SJCRH30 (cell line): ENCODE measurements around the gene GDPD5. TPM values are rescaled to one million over a fixed set of nuclear protein-coding genes. Genes with fewer than 3 reads are reported as not detected.

Experiments
- DNase-seq, 2 experiments: peaks; one replicate each; pipeline ENCODE4 v3.0.0-alpha.2; 2015 to 2020
- H3K27ac ChIP-seq: fragments of 250-450 bp; sonication (Bioruptor Pico); 2 replicates; pipeline ENCODE4 v1.5.1; 2020; ENCODE audit warnings: mild to moderate bottlenecking, moderate library complexity
- H3K27me3 ChIP-seq: fragments of 250-450 bp; sonication (Bioruptor Pico); 2 replicates; pipeline ENCODE4 v1.5.1; 2020; ENCODE audit warnings: mild to moderate bottlenecking, moderate library complexity
- H3K36me3 ChIP-seq: fragments of 250-450 bp; sonication (Bioruptor Pico); 2 replicates; pipeline ENCODE4 v1.5.1; 2020; ENCODE audit warnings: mild to moderate bottlenecking, moderate library complexity
- H3K4me1 ChIP-seq: fragments of 250-450 bp; sonication (Bioruptor Pico); 2 replicates; pipeline ENCODE4 v1.5.1; 2020; ENCODE audit warnings: mild to moderate bottlenecking, moderate library complexity
- H3K4me3 ChIP-seq: fragments of 250-450 bp; sonication (Bioruptor Pico); 2 replicates; pipeline ENCODE4 v1.5.1; 2020; ENCODE audit warnings: mild to moderate bottlenecking, moderate library complexity
- H3K9me3 ChIP-seq: fragments of 250-450 bp; sonication (Bioruptor Pico); replicated peaks from 2 replicates; pipeline ENCODE4 v1.5.1; 2020; ENCODE audit warnings: mild to moderate bottlenecking, moderate library complexity
- total RNA-seq: library from RNA; depleted of rRNA; stranded (reverse); fragments of >200 nt; shearing (Covaris generic); gene quantifications from 2 replicates; pipeline ENCODE4 v1.2.3, GENCODE V29; 2014

Gene GDPD5
- total RNA-seq, 1 experiment from 2014 or later = 4.0 TPM

DNA sequence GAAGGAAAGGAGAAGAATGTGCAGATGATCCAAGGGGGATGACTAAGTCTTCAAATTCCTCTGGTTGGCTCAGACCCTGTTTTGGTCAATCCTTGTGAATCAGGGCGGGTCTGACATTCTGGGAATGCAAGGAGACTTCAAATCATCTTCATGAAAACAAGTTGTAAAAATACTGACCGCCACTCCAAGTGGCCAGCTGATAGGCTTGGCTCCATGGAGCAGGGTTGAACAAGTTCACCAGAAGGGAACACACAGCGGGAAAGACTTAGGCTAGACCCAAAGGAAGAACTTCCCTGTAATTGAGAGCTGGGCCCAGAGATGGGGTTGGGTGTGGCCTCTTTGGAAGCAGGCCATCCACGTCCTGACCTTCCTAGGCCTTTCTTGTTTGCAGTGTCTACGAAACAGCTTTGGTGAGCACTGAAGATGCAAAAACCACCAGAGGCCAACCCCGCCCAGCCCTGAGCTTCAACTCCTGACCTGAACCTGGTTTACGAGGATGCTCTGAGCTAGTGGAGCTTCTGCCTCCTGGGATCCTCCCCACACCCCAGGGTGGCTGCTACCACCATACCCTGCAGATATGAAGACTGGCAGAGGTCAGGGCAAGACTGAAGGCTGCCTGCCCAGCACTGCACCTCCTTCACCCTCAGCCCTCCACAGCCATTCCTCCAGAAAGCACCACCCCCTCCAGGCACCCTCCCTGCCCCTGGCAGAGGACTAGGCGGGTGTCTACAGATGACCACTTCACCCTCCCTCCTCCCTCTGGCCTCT, 26.1 kb downstream of the GDPD5 start:
- no peak for DNase-seq
- no peak overlapping the region for H3K27ac ChIP-seq

DNA sequence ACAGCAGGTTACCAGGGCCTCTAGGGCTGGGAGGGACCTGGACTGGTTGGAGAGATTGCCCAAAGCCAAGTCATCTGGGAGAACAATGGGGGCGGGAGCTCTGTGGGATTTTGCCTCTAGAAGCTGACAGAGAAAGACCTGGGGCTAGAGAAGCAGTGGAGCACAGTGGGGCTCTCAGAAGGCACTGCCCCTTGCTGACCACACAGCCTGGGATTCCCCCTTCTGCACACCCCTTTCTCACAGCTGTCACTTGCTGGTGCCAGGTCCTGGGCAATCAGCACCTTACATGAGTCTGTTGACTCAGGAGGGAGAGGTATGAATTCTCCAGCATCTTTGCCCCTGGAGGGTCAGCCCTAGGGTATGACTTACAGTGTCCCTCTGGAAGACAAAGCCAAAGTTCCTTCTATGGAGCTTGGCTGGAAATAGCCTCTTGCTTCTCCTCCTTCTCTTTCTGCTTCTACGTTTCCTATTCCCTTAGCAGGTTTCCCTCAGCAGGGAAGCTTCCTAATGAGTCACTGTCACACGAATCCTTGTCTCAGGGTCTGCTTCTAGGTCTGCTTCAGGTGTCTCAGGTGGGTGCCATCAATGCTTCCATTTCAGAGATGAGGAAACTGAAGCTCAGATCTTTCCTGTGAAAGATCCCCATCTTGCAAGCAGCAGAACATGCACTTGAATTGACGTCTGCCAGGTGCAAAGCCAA, 27.0 kb downstream of the GDPD5 start:
- no peaks in the 10 kb centered on the region for H3K9me3 ChIP-seq
- no peak for DNase-seq
- no peak overlapping the region for H3K4me3 ChIP-seq
- H3K27ac ChIP-seq = no peak overlapping the region
- no peaks in the 10 kb centered on the region for H3K36me3 ChIP-seq
- H3K27me3 ChIP-seq = no peaks in the 10 kb centered on the region
- no peaks in the 10 kb centered on the region for H3K4me1 ChIP-seq

More for the DNA sequence above, 26.1 kb downstream of the GDPD5 start:
- no peaks in the 10 kb centered on the region for H3K9me3 ChIP-seq
- no peaks in the 10 kb centered on the region for H3K36me3 ChIP-seq
- no peaks in the 10 kb centered on the region for H3K27me3 ChIP-seq
- H3K4me1 ChIP-seq = no peaks in the 10 kb centered on the region
- no peak overlapping the region for H3K4me3 ChIP-seq

DNA sequence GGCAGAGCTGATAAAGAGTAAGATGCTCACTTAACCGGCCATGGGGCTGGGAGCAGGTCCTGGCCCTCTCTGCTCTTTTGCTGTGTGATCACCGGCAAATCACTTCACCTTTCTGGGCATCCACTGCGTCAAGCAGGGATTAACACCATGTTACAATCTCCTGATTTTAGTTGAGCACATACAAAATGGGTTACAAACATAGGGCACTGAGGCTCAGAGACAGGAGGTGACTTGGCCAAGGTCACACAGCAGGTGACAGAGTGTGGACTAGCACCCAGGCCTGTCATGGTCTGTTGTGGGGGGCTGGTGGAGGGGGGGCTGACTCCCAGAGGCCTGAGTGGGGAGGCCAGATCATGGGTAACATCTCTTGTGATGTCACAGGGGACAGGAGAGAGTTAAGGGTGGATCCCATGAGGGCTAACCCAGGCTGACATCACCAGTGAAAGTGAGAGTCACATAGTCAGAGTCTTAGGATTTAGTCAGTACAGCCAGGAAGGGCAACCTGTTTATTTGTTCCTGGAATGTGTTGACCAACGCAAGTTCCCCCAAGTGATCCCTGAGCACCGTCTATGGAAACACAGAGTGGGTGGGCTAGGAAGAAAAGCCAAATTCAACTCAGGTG, 27.8 kb downstream of the GDPD5 start:
- Histone ChIP-seq H3K4me1 (no peaks in the 10 kb centered on the region), H3K36me3 (no peaks in the 10 kb centered on the region), H3K4me3 (no peak overlapping the region), H3K27ac (no peak overlapping the region), H3K9me3 (no peaks in the 10 kb centered on the region), H3K27me3 (no peaks in the 10 kb centered on the region)
- DNase-seq = no peak

DNA sequence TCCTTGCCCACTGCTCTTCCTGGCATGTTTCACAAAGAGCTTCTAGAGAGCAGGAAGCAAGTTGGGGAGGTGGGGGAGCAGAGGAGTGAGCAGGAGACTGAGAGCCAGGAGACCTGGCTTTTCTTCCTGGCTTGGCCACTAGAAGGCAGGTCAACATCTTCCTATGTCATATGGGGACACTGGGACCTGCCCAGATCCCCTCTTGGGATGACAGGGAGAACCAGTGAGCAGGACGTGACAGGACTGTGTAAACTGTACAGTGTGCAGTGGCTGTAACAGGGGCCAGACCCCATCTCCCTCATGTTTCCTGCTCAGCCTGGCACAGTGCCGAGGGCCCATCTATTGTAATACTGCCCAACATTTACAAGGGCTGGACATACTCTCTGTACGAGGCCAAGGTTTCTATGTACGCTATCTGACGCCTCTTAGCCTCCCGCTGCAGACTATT, 29.4 kb downstream of the GDPD5 start:
- no peaks in the 10 kb centered on the region for H3K9me3 ChIP-seq
- no peak overlapping the region for H3K27ac ChIP-seq
- DNase-seq = no peak
- H3K4me1 ChIP-seq = no peaks in the 10 kb centered on the region; the same call in 1 of the 2 replicates
- no peaks in the 10 kb centered on the region for H3K36me3 ChIP-seq
- no peaks in the 10 kb centered on the region for H3K27me3 ChIP-seq
- H3K4me3 ChIP-seq = no peak overlapping the region

DNA sequence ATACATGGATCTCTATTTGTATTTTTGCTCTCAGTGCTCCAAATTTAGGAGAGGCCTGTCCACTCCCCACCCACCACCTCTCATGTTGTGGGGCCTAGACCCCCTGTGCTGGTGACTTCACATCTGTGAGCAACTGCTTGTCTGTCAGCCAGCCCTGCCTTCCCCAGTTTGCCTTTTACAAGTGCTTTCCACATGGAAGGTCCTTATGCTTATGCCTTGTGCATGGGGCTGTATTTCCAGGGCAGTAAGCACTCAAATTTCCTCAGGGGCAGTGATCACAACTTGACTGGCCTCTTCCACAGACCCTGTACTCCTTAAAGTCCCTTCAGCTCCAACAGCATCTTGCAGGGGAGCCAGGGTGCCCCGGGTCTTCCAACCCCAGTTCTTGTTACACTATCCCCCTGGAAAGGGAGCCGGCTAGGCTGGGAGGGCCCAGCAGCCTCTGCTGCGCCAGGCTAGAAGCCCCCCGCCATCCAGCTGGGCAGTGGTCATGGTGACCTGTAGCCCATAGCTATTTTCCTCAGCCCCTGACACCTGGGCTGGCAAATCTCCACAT, 29.9 kb downstream of the GDPD5 start:
- no peak for DNase-seq
- peaks cover 3% of the 10 kb centered on the region for H3K4me1 ChIP-seq

DNA sequence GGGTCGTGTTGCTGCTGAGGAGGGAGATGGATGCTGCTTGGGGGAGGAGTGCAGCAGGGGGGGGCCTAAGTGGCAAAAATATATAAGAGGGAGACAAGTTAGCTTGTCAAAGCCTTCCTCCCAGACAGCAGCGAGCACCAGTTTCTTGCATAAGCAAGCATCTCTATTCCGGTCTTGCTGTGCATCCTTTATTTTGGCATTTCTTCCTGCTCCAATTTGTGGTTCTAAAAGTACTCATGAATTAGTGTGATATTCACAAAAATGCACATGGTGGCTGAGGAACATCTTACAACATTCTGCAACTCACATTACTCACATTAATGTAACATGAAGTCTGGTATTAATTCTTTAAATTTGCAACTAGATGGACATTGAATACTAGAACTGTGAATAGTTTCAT, 32.1 kb downstream of the GDPD5 start:
- no peaks in the 10 kb centered on the region for H3K27me3 ChIP-seq
- H3K36me3 ChIP-seq = no peaks in the 10 kb centered on the region
- no peak overlapping the region for H3K27ac ChIP-seq
- no peak overlapping the region for H3K4me3 ChIP-seq
- H3K9me3 ChIP-seq = no peaks in the 10 kb centered on the region
- peaks cover 10% of the 10 kb centered on the region for H3K4me1 ChIP-seq
- DNase-seq = no peak

More for the DNA sequence above, 29.9 kb downstream of the GDPD5 start:
- H3K9me3 ChIP-seq = no peaks in the 10 kb centered on the region
- H3K27me3 ChIP-seq = no peaks in the 10 kb centered on the region
- H3K36me3 ChIP-seq = no peaks in the 10 kb centered on the region
- no peak overlapping the region for H3K27ac ChIP-seq
- no peak overlapping the region for H3K4me3 ChIP-seq

DNA sequence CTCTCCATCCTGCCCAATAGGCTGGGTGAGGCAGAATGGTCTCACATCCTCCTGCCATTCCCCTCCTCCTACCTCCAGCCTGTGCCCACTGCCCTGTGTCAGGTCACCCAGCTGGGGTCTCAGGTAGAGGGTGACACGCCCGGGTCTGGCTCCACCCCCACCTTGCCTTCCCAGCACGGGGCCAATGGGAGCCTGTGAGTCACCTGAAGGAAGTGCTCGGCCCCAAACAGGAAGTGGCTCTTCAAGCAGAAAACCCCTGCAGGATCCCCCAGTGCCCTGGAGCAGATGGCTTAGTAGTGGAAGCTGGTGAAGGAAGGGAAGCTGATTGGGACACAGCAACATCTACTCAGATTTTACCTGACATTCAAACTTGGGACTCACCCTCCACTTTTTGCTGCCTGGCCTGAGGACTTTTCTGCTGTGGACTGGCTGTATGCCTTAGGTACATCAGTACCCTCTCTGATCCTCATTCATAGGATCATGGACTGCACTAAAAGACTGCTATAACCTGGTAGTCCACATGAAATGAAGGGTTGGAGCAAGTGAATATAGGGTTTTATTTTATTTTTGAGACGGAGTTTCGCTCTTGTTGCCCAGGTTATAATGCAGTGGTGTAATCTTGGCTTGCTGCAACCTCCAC, 33.4 kb downstream of the GDPD5 start:
- H3K27ac ChIP-seq = no peak overlapping the region
- H3K4me3 ChIP-seq = no peak overlapping the region
- H3K9me3 ChIP-seq = no peaks in the 10 kb centered on the region
- no peaks in the 10 kb centered on the region for H3K27me3 ChIP-seq
- no peaks in the 10 kb centered on the region for H3K36me3 ChIP-seq
- H3K4me1 ChIP-seq = peaks cover 10% of the 10 kb centered on the region
- DNase-seq = no peak

DNA sequence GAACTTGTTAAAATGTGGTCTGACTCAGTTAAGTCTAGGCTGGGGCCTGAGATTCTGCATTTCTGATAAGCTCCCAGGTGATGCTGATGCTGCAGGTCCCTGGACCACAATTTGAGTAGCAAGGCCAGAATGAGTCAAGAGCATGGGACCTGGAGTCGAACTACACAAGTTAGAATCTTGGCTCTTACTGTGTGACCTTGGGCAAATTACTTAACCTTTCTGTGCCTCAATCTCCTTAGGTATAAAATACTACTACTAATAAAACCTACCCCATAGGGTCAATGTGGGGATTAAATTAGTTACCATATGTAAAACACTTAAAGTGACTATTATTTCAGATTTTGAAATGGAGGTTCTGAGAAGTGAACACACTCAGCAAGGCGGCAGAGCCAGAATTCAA, 34.3 kb downstream of the GDPD5 start:
- DNase-seq = no peak
- H3K36me3 ChIP-seq = no peaks in the 10 kb centered on the region
- no peak overlapping the region for H3K4me3 ChIP-seq
- no peak overlapping the region for H3K27ac ChIP-seq
- no peaks in the 10 kb centered on the region for H3K9me3 ChIP-seq
- H3K4me1 ChIP-seq = peaks cover 10% of the 10 kb centered on the region
- no peaks in the 10 kb centered on the region for H3K27me3 ChIP-seq

DNA sequence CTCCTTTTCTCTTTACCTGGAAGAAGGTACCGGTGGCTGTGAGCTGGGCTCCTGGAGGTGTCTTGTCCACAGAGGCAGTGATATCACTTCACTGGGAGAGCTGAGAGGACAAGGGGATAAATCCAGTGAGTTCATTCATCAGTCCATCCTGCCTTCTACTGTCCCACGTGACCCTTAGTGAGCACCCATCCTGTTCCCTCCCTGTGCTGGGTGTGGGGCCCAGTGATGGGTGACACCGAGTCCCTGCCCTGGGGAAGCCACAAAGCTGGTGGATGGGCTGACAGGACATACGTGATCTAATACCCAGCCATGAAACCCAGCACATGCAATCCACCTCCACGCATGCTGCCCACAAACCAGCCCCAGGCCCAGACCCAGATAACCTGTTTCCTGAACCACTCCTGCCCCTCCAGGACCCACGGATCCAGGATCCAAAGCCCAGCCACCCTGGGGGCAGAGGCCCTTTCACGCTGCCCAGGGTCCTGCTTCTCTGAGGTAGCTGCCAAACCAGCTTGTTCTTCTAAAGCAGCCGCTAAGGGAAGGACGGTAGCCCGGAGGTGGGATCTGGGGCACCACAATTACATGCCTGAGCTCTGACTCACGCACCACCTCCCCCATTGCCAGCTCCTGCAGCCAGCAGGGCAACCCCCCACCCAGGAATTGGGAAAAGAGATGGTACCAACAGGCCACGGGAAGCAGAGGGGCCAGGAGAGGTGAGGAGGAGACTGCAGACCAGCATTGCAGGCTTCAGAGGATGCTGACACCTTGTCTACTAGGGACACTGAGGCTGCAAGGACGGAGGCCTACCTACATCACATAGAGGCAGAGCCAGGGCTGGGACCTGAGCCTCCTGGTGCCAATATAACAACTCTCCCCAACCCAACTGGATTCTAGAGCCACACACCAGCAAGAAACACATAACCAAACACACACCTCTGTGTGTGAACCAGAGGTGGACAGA, 35.2 kb downstream of the GDPD5 start:
- H3K27ac ChIP-seq = no peak overlapping the region
- DNase-seq = peak; percentile 49 to 58
- H3K36me3 ChIP-seq = no peaks in the 10 kb centered on the region
- no peaks in the 10 kb centered on the region for H3K9me3 ChIP-seq
- no peaks in the 10 kb centered on the region for H3K27me3 ChIP-seq
- H3K4me1 ChIP-seq = peaks cover 10% of the 10 kb centered on the region
- H3K4me3 ChIP-seq = no peak overlapping the region

DNA sequence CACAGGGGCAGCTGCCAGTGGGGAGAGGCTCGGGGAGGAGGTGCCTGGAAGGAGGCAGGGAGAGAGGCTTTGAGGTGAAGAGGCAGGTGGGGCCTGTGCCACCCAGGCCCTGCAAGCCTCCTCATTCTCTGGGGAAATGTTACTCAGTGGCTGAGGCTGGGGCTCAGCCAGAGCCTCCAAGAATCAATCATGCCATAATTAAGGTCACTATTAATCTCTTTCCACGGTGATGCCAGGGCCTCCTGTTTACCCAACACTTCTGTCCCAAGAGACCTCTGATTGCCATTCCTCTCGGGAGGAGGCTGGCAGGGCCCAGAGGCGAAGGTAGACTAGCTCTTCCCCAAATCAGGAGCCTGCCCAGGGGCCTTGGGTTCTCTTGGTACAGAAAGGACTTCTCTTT, 38.4 kb downstream of the GDPD5 start:
- no peaks in the 10 kb centered on the region for H3K36me3 ChIP-seq
- no peaks in the 10 kb centered on the region for H3K9me3 ChIP-seq
- no peak overlapping the region for H3K27ac ChIP-seq
- H3K4me1 ChIP-seq = peaks cover 10% of the 10 kb centered on the region
- no peak overlapping the region for H3K4me3 ChIP-seq
- no peak for DNase-seq
- H3K27me3 ChIP-seq = no peaks in the 10 kb centered on the region

DNA sequence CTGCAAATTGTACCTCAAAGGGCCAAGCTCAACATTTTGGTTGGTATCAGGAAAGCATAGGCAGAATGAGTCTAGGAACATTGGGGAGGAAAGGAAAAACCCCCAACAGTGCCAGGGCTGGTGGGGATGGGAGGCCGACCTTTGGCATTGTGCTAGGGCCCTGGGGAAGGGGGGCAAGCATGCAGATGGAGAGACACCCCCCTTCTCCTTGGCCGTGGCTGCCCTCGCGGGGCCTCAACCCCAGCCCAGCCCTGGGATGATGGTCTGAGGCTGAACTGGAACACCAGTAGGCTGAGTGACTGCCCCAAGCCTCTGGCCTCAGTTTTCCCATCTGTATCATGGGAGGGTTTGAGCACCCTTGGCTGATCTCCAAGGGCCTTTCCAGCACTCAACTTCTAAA, 40.0 kb downstream of the GDPD5 start:
- DNase-seq = no peak
- H3K4me3 ChIP-seq = no peak overlapping the region
- H3K4me1 ChIP-seq = peaks cover 7% of the 10 kb centered on the region
- H3K27me3 ChIP-seq = no peaks in the 10 kb centered on the region
- no peaks in the 10 kb centered on the region for H3K36me3 ChIP-seq
- no peaks in the 10 kb centered on the region for H3K9me3 ChIP-seq
- H3K27ac ChIP-seq = no peak overlapping the region

DNA sequence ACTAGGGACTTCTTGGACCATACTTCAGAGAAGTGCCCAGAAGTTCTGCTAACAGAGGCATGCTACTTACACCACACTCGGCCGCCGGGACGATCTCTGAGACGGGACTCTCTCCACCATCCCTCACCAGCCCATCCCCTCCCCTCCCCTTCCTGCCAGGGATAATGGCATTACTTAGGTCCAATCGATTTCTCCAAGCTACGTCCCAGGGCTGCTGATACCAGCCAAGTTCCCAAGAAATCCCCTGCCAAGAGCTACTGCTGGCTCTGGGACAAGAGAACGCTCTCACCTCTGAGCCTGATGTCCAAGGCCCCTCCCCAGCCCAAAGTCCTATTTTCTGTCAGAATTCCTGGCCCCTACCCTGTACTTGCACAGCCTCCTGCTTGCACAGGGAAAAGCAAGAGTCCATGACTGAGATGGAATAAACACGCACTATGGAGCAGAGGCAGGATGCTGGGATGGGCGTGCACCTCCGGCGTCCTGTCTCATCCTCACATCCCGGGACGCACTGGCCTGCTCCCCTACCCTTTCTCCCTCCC, 42.7 kb downstream of the GDPD5 start:
- Histone ChIP-seq H3K36me3 (no peaks in the 10 kb centered on the region), H3K4me1 (no peaks in the 10 kb centered on the region), H3K4me3 (no peak overlapping the region), H3K27me3 (no peaks in the 10 kb centered on the region), H3K27ac (no peak overlapping the region), H3K9me3 (no peaks in the 10 kb centered on the region)
- DNase-seq = no peak

DNA sequence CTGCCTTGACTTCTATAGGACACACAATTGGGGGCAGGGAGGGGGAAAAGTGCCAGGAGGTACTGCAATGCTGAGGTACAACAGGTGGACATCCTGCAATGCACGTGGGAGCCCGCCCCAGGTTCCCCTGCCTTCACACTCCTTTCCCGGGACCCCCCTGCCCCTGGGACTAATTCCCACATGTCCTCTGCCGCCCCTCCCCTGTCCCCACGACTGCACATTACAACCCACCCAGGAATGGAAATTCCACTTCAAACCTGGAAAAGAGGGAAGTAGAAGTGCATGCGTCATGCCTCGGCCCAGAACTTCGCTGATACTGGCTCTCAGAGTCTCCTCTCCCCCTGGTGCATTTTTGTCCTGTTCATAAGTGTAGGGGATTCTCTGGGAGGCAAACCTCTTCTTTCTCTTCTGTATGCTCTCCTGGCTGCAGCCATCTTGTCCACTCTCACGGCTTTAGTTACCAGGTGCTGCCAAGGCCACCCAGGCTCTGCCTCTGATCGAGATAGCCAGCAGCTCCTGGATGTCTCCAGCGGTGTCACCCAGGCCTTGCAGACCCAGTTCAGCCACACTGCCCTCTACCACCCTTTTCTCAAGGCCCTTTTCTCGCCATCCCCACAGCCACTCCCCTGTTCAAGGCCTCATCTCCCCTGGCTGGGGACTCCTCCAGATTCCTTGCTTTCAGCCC, 43.7 kb downstream of the GDPD5 start:
- no peak overlapping the region for H3K4me3 ChIP-seq

More for the DNA sequence above, 43.7 kb downstream of the GDPD5 start:
- DNase-seq = no peak
- Histone ChIP-seq H3K4me1 (peaks cover under 1% of the 10 kb centered on the region), H3K9me3 (no peaks in the 10 kb centered on the region), H3K27me3 (no peaks in the 10 kb centered on the region), H3K27ac (no peak overlapping the region), H3K36me3 (no peaks in the 10 kb centered on the region)
